Ectodermal cell (in vitro differentiated cells): ENCODE results near the gene TPP2.

ENCODE experiments used
- H3K27ac ChIP-seq: 2 replicates; pipeline ENCODE4 v1.7.0; 2013; ENCODE audit warnings: mild to moderate bottlenecking, low read depth, low read length; ENCODE audit not compliant: insufficient read depth, poor library complexity, severe bottlenecking
- H3K27me3 ChIP-seq: 2 replicates; pipeline ENCODE4 v1.7.0; 2013; ENCODE audit warnings: mild to moderate bottlenecking, low read length; ENCODE audit not compliant: insufficient read depth, control insufficient read depth, poor library complexity, severe bottlenecking
- H3K36me3 ChIP-seq: one replicate; pipeline ENCODE4 v1.7.0; 2013; ENCODE audit warnings: low read length; ENCODE audit not compliant: control insufficient read depth, insufficient read depth
- H3K4me1 ChIP-seq: one replicate; pipeline ENCODE4 v1.7.0; 2013; ENCODE audit warnings: low read length; ENCODE audit not compliant: control insufficient read depth, insufficient read depth
- H3K4me3 ChIP-seq: 2 replicates; pipeline ENCODE4 v1.7.0; 2013; ENCODE audit warnings: low read depth, low read length, control low read depth; ENCODE audit not compliant: insufficient read depth
- H3K9me3 ChIP-seq: 2 replicates; pipeline ENCODE4 v1.7.0; 2013; ENCODE audit warnings: mild to moderate bottlenecking, low read length, moderate library complexity; ENCODE audit not compliant: control insufficient read depth
- WGBS, 2 experiments: methylation state at CpG; one replicate each; pipeline ENCODE4 v1.1.7; 2013; ENCODE audit warnings: missing lambda C conversion rate in 2 of 2; 5-methylcytosine and 5-hydroxymethylcytosine counted together

Gene TPP2

DNA sequence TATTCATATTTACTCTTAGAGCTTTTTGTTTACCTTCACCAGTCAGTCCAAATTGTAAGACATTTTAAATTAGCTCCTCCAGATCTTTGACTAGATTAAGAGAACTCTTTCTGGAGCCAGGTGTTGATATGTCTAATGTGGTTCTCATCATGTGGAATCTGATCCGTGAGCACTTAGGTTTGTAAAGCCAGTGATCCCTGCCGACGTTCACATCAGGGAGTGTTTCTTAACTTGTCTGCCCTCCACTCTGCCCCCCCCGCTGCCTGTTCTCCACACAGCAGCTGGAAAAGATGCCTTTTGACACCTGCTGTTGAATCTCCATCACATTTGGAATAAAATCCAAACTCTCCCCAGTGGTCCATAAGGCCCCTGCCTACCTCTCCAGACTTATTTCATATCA is 80.3 kb downstream of the TPP2 start:
- WGBS, 2 experiments: 91 to 94% methylated on average over 4 of the region's 4 CpGs
- Histone ChIP-seq H3K4me3 (no peak overlapping the region), H3K9me3 (no peaks in the 10 kb centered on the region), H3K36me3 (peaks cover 3% of the 10 kb centered on the region), H3K4me1 (no peaks in the 10 kb centered on the region), H3K27ac (no peak overlapping the region), H3K27me3 (no peaks in the 10 kb centered on the region)

- WGBS, 2 experiments: 96 to 99% methylated on average over 3 of the region's 5 CpGs
- no peaks in the 10 kb centered on the region for H3K9me3 ChIP-seq
- H3K27ac ChIP-seq: no peak overlapping the region
- H3K4me3 ChIP-seq: no peak overlapping the region
- no peaks in the 10 kb centered on the region for H3K27me3 ChIP-seq
- no peaks in the 10 kb centered on the region for H3K4me1 ChIP-seq
- H3K36me3 ChIP-seq: peaks cover 3% of the 10 kb centered on the region
Observed at GRCh38 chr13:102678339-102679107, 81.7 kb downstream of the TPP2 start.

GRCh38 chr13:102679449-102680132 is 82.8 kb downstream of the TPP2 start:
- Histone ChIP-seq H3K36me3 (no peaks in the 10 kb centered on the region), H3K4me1 (no peaks in the 10 kb centered on the region)
- 58 to 92% methylated on average over 2 to 3 of the region's 3 CpGs for WGBS, 2 experiments

DNA sequence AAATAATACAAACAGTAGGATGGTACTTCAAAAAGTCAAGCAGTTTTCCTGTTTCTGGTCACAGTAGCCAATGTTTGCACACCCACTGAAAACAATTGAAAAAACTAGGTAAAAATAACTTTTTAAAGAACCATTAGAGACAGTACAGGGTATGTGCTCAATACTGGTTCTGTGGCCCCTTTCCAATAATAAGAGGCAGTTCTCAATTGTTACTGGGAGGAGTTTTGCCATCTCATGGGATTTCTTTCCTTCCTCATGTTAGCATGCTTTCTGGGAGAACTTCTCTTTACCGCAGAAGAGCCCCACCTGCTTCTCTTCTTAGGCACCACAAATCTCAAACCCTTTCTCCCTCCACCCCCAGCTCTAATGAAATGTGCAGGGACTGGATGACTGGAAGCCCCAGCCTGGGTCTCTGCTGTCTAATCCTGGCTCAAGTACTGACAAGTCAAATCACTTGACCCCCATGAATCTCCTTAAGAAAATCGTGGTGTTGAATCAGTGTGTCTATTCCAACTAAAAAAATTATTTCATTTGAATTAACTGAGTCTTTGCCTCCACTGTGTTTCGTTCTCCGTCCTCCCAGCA is 83.4 kb downstream of the TPP2 start:
- H3K4me3 ChIP-seq: no peak overlapping the region
- no peaks in the 10 kb centered on the region for H3K9me3 ChIP-seq
- H3K4me1 ChIP-seq: no peaks in the 10 kb centered on the region
- no peaks in the 10 kb centered on the region for H3K36me3 ChIP-seq
- no peaks in the 10 kb centered on the region for H3K27me3 ChIP-seq
- peak overlapping the region; percentile 36 for H3K27ac ChIP-seq
- 88 to 89% methylated on average over 3 of the region's 4 CpGs for WGBS, 2 experiments

More at GRCh38 chr13:102679449-102680132, 82.8 kb downstream of the TPP2 start:
- Histone ChIP-seq H3K4me3 (no peak overlapping the region), H3K9me3 (no peaks in the 10 kb centered on the region), H3K27me3 (no peaks in the 10 kb centered on the region), H3K27ac (no peak overlapping the region)

DNA sequence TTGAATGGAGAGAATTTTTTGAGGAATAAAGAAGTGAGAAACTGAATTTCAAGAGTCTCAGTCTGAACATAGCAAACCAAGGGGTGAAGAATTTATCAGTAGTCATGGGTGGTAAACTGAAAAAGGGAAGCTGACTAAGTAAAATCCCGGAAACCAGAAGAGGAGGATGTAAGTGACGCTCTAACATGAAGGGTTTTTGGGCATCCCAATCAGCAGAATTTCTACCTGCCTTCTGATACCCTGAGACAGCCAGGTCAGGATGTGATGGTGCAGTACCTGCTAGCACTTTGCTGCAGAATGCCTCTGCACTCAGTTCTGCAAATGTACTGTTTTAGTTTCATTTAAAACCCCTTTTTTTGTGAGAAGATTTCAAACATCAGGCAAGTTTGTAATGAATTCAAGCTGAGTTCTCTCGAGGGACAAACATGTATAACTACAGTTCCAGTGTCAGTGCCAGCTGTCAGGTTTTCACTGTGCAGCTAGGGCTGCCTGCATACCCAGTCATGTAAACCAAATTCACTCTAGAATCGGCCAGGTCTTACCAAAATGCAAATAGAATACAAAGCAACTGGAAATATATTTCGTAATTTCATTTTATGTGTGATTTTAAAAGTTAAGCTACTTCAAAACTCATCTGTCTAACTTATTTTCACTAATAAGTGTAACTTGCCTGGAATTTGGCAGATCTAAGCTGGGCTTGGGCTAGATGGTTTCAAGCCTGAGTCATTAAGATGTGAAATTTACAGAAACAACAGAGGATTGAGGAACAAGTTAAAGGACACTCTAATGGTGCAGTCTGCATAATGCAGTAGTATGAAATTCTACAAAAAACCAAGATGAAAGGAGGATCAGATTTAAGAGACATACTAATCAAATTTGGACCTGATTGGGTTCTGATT is 84.3 kb downstream of the TPP2 start:
- Histone ChIP-seq H3K4me1 (no peaks in the 10 kb centered on the region), H3K36me3 (no peaks in the 10 kb centered on the region), H3K4me3 (no peak overlapping the region), H3K9me3 (no peaks in the 10 kb centered on the region), H3K27ac (no peak overlapping the region), H3K27me3 (no peaks in the 10 kb centered on the region)
- 90 to 94% methylated on average over 4 to 5 of the region's 5 CpGs for WGBS, 2 experiments

DNA sequence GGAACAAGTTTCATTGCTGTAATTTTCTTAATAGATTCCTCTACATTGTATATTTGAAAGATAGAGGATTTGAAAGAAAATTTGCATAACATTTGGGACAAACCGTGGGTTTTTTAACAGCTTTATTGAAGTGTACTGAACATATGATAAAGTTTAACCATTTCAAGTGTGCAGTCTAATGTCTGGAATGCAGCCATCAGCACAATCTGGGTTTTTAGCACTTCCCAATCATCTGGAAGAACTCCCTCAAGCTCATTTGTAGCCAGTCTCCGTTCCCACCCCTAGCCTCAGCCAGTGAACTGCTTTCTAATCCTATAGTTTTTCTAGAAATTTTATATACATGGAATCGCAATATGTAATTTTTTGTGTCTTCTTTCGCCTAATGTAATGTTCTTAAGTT is 85.4 kb downstream of the TPP2 start:
- no peaks in the 10 kb centered on the region for H3K36me3 ChIP-seq
- no peaks in the 10 kb centered on the region for H3K9me3 ChIP-seq
- no peak overlapping the region for H3K4me3 ChIP-seq
- WGBS, 2 experiments: 63 to 72% methylated on average over 3 to 4 of the region's 4 CpGs
- H3K27me3 ChIP-seq: no peaks in the 10 kb centered on the region
- no peak overlapping the region for H3K27ac ChIP-seq
- H3K4me1 ChIP-seq: no peaks in the 10 kb centered on the region

GRCh38 chr13:102682727-102683126 is 85.9 kb downstream of the TPP2 start:
- Histone ChIP-seq H3K27ac (no peak overlapping the region), H3K4me1 (no peaks in the 10 kb centered on the region), H3K36me3 (no peaks in the 10 kb centered on the region), H3K4me3 (no peak overlapping the region), H3K27me3 (no peaks in the 10 kb centered on the region), H3K9me3 (no peaks in the 10 kb centered on the region)
- 91 to 100% methylated on average over 3 of the region's 3 CpGs for WGBS, 2 experiments

DNA sequence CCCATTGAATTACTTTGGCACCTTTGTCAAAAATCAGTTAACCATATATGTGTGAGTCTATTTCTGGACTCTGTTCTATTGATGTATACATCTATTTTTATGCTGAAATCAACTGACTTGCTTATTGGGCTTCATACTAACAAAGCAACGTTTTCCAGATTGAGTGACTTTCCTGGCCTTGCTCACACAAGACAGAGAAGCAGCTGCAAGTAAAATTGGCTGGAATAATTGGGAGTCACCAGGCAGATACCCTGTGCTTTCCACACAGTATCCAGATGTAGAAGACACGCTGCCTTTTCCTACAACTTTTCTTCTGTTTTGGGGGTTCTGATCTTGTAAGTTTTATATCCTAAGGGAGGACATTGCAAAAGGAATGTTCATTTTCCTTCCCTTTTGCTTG is 86.9 kb downstream of the TPP2 start:
- Histone ChIP-seq H3K27ac (no peak overlapping the region), H3K4me1 (peaks cover 7% of the 10 kb centered on the region), H3K27me3 (no peaks in the 10 kb centered on the region), H3K4me3 (no peak overlapping the region), H3K36me3 (no peaks in the 10 kb centered on the region), H3K9me3 (no peaks in the 10 kb centered on the region)
- 76 to 90% methylated on average over 2 of the region's 2 CpGs for WGBS, 2 experiments

DNA sequence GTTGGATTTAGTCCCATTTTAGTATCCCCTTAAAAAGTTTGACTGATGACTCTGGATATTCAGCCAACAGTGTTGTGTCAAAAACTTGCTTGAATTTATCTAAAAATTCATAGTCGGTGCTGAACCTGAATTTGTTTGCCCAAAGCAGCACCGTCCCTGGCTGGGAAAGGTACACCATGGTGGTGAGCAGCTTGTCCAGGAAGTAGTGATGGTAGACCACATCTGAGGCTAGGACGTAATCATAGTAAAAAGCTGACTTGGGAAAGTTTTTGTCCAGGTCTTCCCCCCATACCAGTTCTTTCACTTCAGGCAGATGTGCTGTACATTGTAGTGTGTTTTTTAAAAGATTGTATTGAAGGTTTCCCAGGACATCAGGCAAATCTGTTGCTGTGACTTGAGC is 89.2 kb downstream of the TPP2 start:
- Histone ChIP-seq H3K36me3 (no peaks in the 10 kb centered on the region), H3K9me3 (no peaks in the 10 kb centered on the region), H3K4me1 (peaks cover 9% of the 10 kb centered on the region), H3K4me3 (no peak overlapping the region), H3K27me3 (no peaks in the 10 kb centered on the region), H3K27ac (no peak overlapping the region)
- WGBS, 2 experiments: 95 to 97% methylated on average over 3 of the region's 3 CpGs
